H1 (cell line): Measurements from ENCODE around the gene MDFI. TPM values are rescaled to one million over a fixed set of nuclear protein-coding genes. Genes with fewer than 3 reads are reported as not detected.

Experiments used
- CTCF ChIA-PET: fragments of 300-600 bp; sonication (Branson Sonifier 250); formaldehyde crosslinking; loops from one replicate; lab custom pipeline; 2021; ENCODE audit not compliant: partially characterized antibody; lab: Charles Lee
- POLR2A ChIA-PET: fragments of 300-600 bp; sonication (Branson Sonifier 250); formaldehyde crosslinking; loops from one replicate; lab custom pipeline; 2021; ENCODE audit warnings: inconsistent platforms; ENCODE audit not compliant: partially characterized antibody; lab: Charles Lee
- DNase-seq, 2 experiments: peaks; one replicate each; pipeline versions ENCODE4 v3.0.0 to v3.0.0-alpha.2; 2010 to 2022; ENCODE audit warnings: low spot score in 2 of 2, low read depth in 1 of 2, mixed read lengths in 1 of 2
- FAIRE-seq: peaks from 2 replicates; lab custom pipeline; 2011; peaks lifted over from hg19 to GRCh38; lab: Jason Lieb, UNC
- H2AFZ ChIP-seq: 2 replicates; pipeline ENCODE4 v1.8.1; 2012; ENCODE audit warnings: low read length, inconsistent platforms
- H2AK5ac ChIP-seq: 2 replicates; pipeline ENCODE4 v1.6.1; 2013; ENCODE audit warnings: low read depth, low read length
- H2BK120ac ChIP-seq: replicated peaks from 2 replicates; pipeline ENCODE3; 2013; ENCODE audit warnings: low read depth, low read length, inconsistent platforms
- H2BK12ac ChIP-seq: 2 replicates; pipeline ENCODE4 v1.6.1; 2013; ENCODE audit warnings: low read depth, low read length
- H2BK15ac ChIP-seq: 2 replicates; pipeline ENCODE4 v1.6.1; 2013; ENCODE audit warnings: low read length
- H2BK20ac ChIP-seq: 2 replicates; pipeline ENCODE4 v1.6.1; 2013; ENCODE audit warnings: low read length
- H2BK5ac ChIP-seq: 2 replicates; pipeline ENCODE4 v1.6.1; 2013; ENCODE audit warnings: low read depth, low read length
- H3K14ac ChIP-seq: 2 replicates; pipeline ENCODE4 v1.6.1; 2013; ENCODE audit warnings: inconsistent platforms; ENCODE audit not compliant: insufficient read length
- H3K18ac ChIP-seq: 2 replicates; pipeline ENCODE4 v1.6.1; 2013; ENCODE audit warnings: low read length; ENCODE audit errors: extremely low read depth
- H3K23ac ChIP-seq: 2 replicates; pipeline ENCODE4 v1.6.1; 2013; ENCODE audit warnings: inconsistent platforms; ENCODE audit not compliant: insufficient read length
- H3K23me2 ChIP-seq: 2 replicates; pipeline ENCODE4 v1.6.1; 2013; ENCODE audit warnings: low read depth, low read length
- H3K27ac ChIP-seq: 2 replicates; pipeline ENCODE4 v1.6.1; 2011; ENCODE audit warnings: low read depth, low read length, inconsistent platforms
- H3K27me3 ChIP-seq, 4 experiments: replicated peaks in 1 of 4; 1 replicate in 1 of 4; 2 replicates in 3 of 4; pipeline versions ENCODE4 v1.6.1 to v1.8.1; 2011 to 2013; ENCODE audit warnings: low read length in 3 of 4, mild to moderate bottlenecking in 3 of 4, inconsistent platforms in 2 of 4, mixed read lengths in 2 of 4, moderate library complexity in 1 of 4; ENCODE audit not compliant: control insufficient read depth in 3 of 4, insufficient read depth in 3 of 4; ENCODE audit errors: extremely low read depth in 1 of 4
- H3K36me3 ChIP-seq, 4 experiments: 2 replicates each; pipeline versions ENCODE4 v1.6.1 to v1.8.1; 2011 to 2013; ENCODE audit warnings: mild to moderate bottlenecking in 4 of 4, low read length in 3 of 4, moderate library complexity in 2 of 4, control low read depth in 1 of 4, inconsistent platforms in 1 of 4; ENCODE audit not compliant: insufficient read depth in 4 of 4, control insufficient read depth in 2 of 4
- H3K4ac ChIP-seq: replicated peaks from 2 replicates; pipeline ENCODE3; 2013; ENCODE audit warnings: low read length, low read depth, mixed read lengths, inconsistent platforms; ENCODE audit not compliant: insufficient read length
- H3K4me1 ChIP-seq, 4 experiments: replicated peaks in 1 of 4; 1 replicate in 1 of 4; 2 replicates in 3 of 4; pipeline versions ENCODE4 v1.6.1 to v1.8.1; 2011 to 2013; ENCODE audit warnings: low read length in 3 of 4, inconsistent platforms in 2 of 4, mixed read lengths in 1 of 4; ENCODE audit not compliant: insufficient read depth in 4 of 4, control insufficient read depth in 3 of 4
- H3K4me2 ChIP-seq, 2 experiments: 2 replicates each; pipeline versions ENCODE4 v1.6.1 to v1.8.1; 2011 to 2013; ENCODE audit warnings: low read depth in 2 of 2, low read length in 2 of 2, control low read depth in 1 of 2, inconsistent platforms in 1 of 2, mild to moderate bottlenecking in 1 of 2; ENCODE audit not compliant: insufficient read depth in 1 of 2
- H3K4me3 ChIP-seq, 4 experiments: fragments of 200-600, 300-600 bp in 1 of 4; sonication (generic), shearing (Covaris generic), sonication (Bioruptor Twin) in 1 of 4; 2 replicates each; pipeline versions ENCODE4 v1.5.1 to v1.8.1; 2011 to 2016; ENCODE audit warnings: low read length in 4 of 4, low read depth in 3 of 4, control low read depth in 2 of 4, inconsistent platforms in 2 of 4, mild to moderate bottlenecking in 2 of 4, mixed read lengths in 1 of 4, moderate library complexity in 1 of 4; ENCODE audit not compliant: insufficient read depth in 2 of 4; ENCODE audit errors: extremely low read depth in 1 of 4
- H3K56ac ChIP-seq: replicated peaks from 2 replicates; pipeline ENCODE3; 2013; ENCODE audit warnings: low read depth, mild to moderate bottlenecking, mixed read lengths, low read length, inconsistent platforms; ENCODE audit not compliant: insufficient read length
- H3K79me1 ChIP-seq: 2 replicates; pipeline ENCODE4 v1.6.1; 2013; ENCODE audit warnings: low read depth, low read length, control low read depth
- H3K79me2 ChIP-seq, 2 experiments: 2 replicates each; pipeline versions ENCODE4 v1.6.1 to v1.8.1; 2012 to 2013; ENCODE audit warnings: low read length in 2 of 2, mild to moderate bottlenecking in 2 of 2, inconsistent platforms in 1 of 2; ENCODE audit not compliant: insufficient read depth in 2 of 2, control insufficient read depth in 1 of 2
- H3K9ac ChIP-seq, 4 experiments: replicated peaks in 1 of 4; 1 replicate in 1 of 4; 2 replicates in 3 of 4; pipeline versions ENCODE4 v1.6.1 to v1.8.1; 2011 to 2013; ENCODE audit warnings: low read depth in 3 of 4, low read length in 3 of 4, control low read depth in 2 of 4, mild to moderate bottlenecking in 2 of 4, moderate library complexity in 2 of 4, inconsistent platforms in 1 of 4; ENCODE audit errors: extremely low read depth in 1 of 4
- H3K9me3 ChIP-seq, 2 experiments: 2 replicates each; pipeline versions ENCODE4 v1.6.1 to v1.8.1; 2012 to 2013; ENCODE audit warnings: mild to moderate bottlenecking in 2 of 2, moderate library complexity in 2 of 2, control low read depth in 1 of 2, inconsistent platforms in 1 of 2, low read depth in 1 of 2, low read length in 1 of 2, mixed read lengths in 1 of 2; ENCODE audit not compliant: insufficient read depth in 2 of 2
- H4K20me1 ChIP-seq, 2 experiments: replicated peaks in 1 of 2; 2 replicates each; pipeline versions ENCODE3 to v1.8.1; 2011 to 2013; ENCODE audit warnings: inconsistent platforms in 2 of 2, low read length in 2 of 2, mild to moderate bottlenecking in 1 of 2; ENCODE audit not compliant: insufficient read depth in 2 of 2, control insufficient read depth in 1 of 2
- H4K5ac ChIP-seq: 2 replicates; pipeline ENCODE4 v1.6.1; 2013; ENCODE audit warnings: low read length, low read depth, mixed read lengths, inconsistent platforms; ENCODE audit not compliant: insufficient read length
- H4K8ac ChIP-seq: 2 replicates; pipeline ENCODE4 v1.8.0; 2013; ENCODE audit warnings: mild to moderate bottlenecking, moderate library complexity, low read length, inconsistent platforms; ENCODE audit not compliant: insufficient read depth; ENCODE audit errors: extremely low read depth
- H4K91ac ChIP-seq: replicated peaks from 2 replicates; pipeline ENCODE3; 2013; ENCODE audit warnings: low read length, mixed read lengths, inconsistent platforms; ENCODE audit not compliant: insufficient read length
- ASH2L ChIP-seq: fragments of 200-600, 300-600 bp; sonication (generic); IDR thresholded peaks from one replicate; pipeline ENCODE4 v1.7.1; 2017; ENCODE audit warnings: low read length
- BACH1 ChIP-seq: IDR thresholded peaks from 2 replicates; pipeline ENCODE4 v1.6.1; 2012; ENCODE audit warnings: low read length, improper control_type of control experiment
- CBX5 ChIP-seq: fragments of 300-800, 300-1000 bp; sonication (generic); IDR thresholded peaks from 2 replicates; pipeline ENCODE4 v1.7.1; 2016; ENCODE audit warnings: antibody characterized with exemption, low read length, low read depth
- CTBP2 ChIP-seq: IDR thresholded peaks from 2 replicates; pipeline ENCODE4 v1.7.0; 2011; ENCODE audit warnings: borderline replicate concordance, mild to moderate bottlenecking, moderate library complexity, mixed read lengths, low read length; ENCODE audit not compliant: insufficient read depth, insufficient read length
- EP300 ChIP-seq, 2 experiments: IDR thresholded peaks; 1 replicate in 1 of 2; 2 replicates in 1 of 2; pipeline ENCODE4 v1.6.1; 2011 to 2012; ENCODE audit warnings: low read depth in 2 of 2, low read length in 2 of 2, mild to moderate bottlenecking in 2 of 2, borderline replicate concordance in 1 of 2, inconsistent platforms in 1 of 2, moderate library complexity in 1 of 2
- RAD21 ChIP-seq, 2 experiments: IDR thresholded peaks in 1 of 2; conservative IDR thresholded peaks in 1 of 2; 2 replicates each; pipeline ENCODE4 v1.6.1; 2011; ENCODE audit warnings: low read depth in 2 of 2, low read length in 2 of 2, improper control_type of control experiment in 1 of 2, inconsistent platforms in 1 of 2, mild to moderate bottlenecking in 1 of 2, moderate library complexity in 1 of 2
- SAP30 ChIP-seq: fragments of 300-600 bp; sonication (generic); IDR thresholded peaks from 2 replicates; pipeline ENCODE4 v1.7.1; 2012; ENCODE audit warnings: low read length, moderate library complexity, mild to moderate bottlenecking, inconsistent platforms; ENCODE audit not compliant: insufficient read depth, insufficient replicate concordance
- TAF7 ChIP-seq: optimal IDR thresholded peaks from 2 replicates; pipeline ENCODE3; 2011; ENCODE audit warnings: low read depth, mild to moderate bottlenecking, inconsistent platforms, low read length, moderate library complexity, borderline replicate concordance
- ZNF274 ChIP-seq: IDR thresholded peaks from 2 replicates; pipeline ENCODE4 v1.7.0; 2012; ENCODE audit warnings: low read length, borderline replicate concordance; ENCODE audit errors: extremely low read depth
- WGBS, 2 experiments: shearing (Covaris generic) in 1 of 2; methylation state at CpG; one replicate each; pipeline versions ENCODE4 v1.1.6 to v1.1.7; 2013 to 2015; ENCODE audit warnings: low lambda C conversion rate in 2 of 2, mixed read lengths in 2 of 2, inconsistent platforms in 1 of 2, low coverage in 1 of 2, missing lambda C conversion rate in 1 of 2; ENCODE audit not compliant: insufficient replicate concordance in 2 of 2, insufficient coverage in 1 of 2, insufficient read length in 1 of 2; ENCODE audit errors: extremely low coverage in 1 of 2, missing lambda C conversion rate in 1 of 2; 5-methylcytosine and 5-hydroxymethylcytosine counted together
- polyA plus RNA-seq, 7 experiments: library from polyadenylated mRNA; depleted of rRNA in 3 of 7; stranded (reverse) in 5 of 7; unstranded in 2 of 7; fragments of >200 nt in 5 of 7; fragments of 200-250 nt in 2 of 7; gene quantifications; 1 replicate in 5 of 7; 2 replicates in 1 of 7; 4 replicates in 1 of 7; pipeline versions ENCODE4 v1.2.1 to v1.2.3, GENCODE V29; 2011 to 2013; ENCODE audit warnings: missing spikeins in 2 of 7, mixed read lengths in 2 of 7
- total RNA-seq: library from RNA; stranded (reverse); fragmentation: NEBNext Ultra II Directional; extraction: Animal tissue kit (Norgen Biotek cat#: 25700); gene quantifications from 2 replicates; pipeline ENCODE4 v1.2.1, GENCODE V29; 2021
- TF ChIP-seq, protein P1 (sequence below): IDR thresholded peaks from 2 replicates; pipeline ENCODE4 v1.6.1; 2011; ENCODE audit warnings: low read length, improper control_type of control experiment

Gene MDFI
- total and polyA plus RNA-seq, 2 of the 8 experiments (the other 6 are each of a cell fraction or from before 2014, with no cell fraction given): 41.0 to 65.6 TPM

DNA sequence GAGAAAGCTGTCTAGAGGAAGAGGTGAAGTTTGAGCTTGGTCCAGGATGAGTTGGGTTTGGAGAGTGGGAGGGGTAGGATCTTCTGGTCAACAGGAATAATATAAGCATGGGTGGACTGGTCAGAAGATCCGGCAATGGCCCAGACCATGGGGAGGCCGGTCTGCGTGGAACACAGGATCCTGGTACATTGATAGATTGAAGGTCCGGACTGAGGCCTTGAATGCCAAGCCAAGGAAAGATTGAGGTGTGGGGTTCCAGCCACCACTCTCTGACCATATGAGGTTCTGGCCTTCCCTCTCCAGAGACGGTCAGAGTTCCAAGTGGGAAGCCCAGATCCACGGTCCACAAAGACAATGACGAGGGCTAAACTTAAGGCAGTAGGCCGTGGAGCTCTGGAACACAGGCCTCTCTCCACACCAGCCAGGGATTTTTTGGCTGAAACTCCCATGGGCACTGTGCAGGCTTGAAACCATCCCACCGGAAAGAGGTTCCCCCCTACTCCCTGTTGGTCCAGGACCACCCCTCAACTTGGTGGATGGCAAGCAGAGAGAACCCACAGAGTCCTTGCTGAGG, 3.2 kb downstream of the MDFI start:
- H3K4me3 ChIP-seq: no peak overlapping the region
- H3K18ac ChIP-seq: no peak overlapping the region
- no peak overlapping the region for H3K4ac ChIP-seq
- peaks cover 8 to 50% (median 31%) of the 10 kb centered on the region in 4 experiments; a peak in 6 of 7 replicates for H3K27me3 ChIP-seq
- DNase-seq (no peak), FAIRE-seq (no peak)
- WGBS, 2 experiments: 80% methylated on average over 9 of the region's 9 CpGs; no CpG with 5 or more reads in 1 of the 2 experiments
- no peaks in the 10 kb centered on the region for H3K36me3 ChIP-seq
- no peak overlapping the region for H2AK5ac ChIP-seq
- no peak overlapping the region for H3K14ac ChIP-seq
- H3K9ac ChIP-seq: no peak overlapping the region
- no peak overlapping the region for H2AFZ ChIP-seq
- no peak overlapping the region for H2BK12ac ChIP-seq
- H2BK20ac ChIP-seq: peak overlapping the region; percentile 32; the same call in 1 of the 2 replicates
- no peaks in the 10 kb centered on the region for H3K9me3 ChIP-seq
- peaks cover 0 to 5% of the 10 kb centered on the region in 2 experiments; a peak in 1 of 4 replicates for H3K79me2 ChIP-seq
- no peak overlapping the region for H3K27ac ChIP-seq
- no peak overlapping the region for H4K91ac ChIP-seq
- ChIA-PET POLR2A (interaction anchor here (1.2 to 1.3 kb wide), 3 partner anchors 31 to 49 kb away, joined by 3 to 4 read pairs (median 3); no protein-coding TSS in a partner anchor), CTCF (interaction anchor here (0.8 to 5.1 kb wide), 4 partner anchors 10 to 42 kb away, joined by 3 to 22 read pairs (median 5); no protein-coding TSS in a partner anchor)
- no peak overlapping the region for H3K4me2 ChIP-seq
- peaks cover 2% of the 10 kb centered on the region; the same call in 1 of the 2 replicates for H3K79me1 ChIP-seq
- H4K20me1 ChIP-seq: peaks cover 5 to 14% of the 10 kb centered on the region in 2 experiments
- no peak overlapping the region for H2BK120ac ChIP-seq
- no peak overlapping the region for H4K5ac ChIP-seq
- H4K8ac ChIP-seq: no peak overlapping the region
- no peak overlapping the region for H3K23ac ChIP-seq
- no peak overlapping the region for H3K56ac ChIP-seq
- H2BK15ac ChIP-seq: no peak overlapping the region
- H3K4me1 ChIP-seq: peaks cover 8 to 54% (median 39%) of the 10 kb centered on the region in 4 experiments
- no peak overlapping the region for H2BK5ac ChIP-seq
- peaks cover 22% of the 10 kb centered on the region for H3K23me2 ChIP-seq
- TF ChIP-seq, protein P1, sequence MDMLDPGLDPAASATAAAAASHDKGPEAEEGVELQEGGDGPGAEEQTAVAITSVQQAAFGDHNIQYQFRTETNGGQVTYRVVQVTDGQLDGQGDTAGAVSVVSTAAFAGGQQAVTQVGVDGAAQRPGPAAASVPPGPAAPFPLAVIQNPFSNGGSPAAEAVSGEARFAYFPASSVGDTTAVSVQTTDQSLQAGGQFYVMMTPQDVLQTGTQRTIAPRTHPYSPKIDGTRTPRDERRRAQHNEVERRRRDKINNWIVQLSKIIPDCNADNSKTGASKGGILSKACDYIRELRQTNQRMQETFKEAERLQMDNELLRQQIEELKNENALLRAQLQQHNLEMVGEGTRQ: no peak
- TF ChIP-seq BACH1 (no peak), TAF7 (no peak), RAD21 (IDR thresholded peaks at IDR 0.05 in 1 of 2, conservative IDR thresholded peaks at IDR 0.05 in 1 of 2; ENCODE audit: low read depth in 2 of 2, low read length in 2 of 2) (no peak), CTBP2 (no peak), EP300 (IDR thresholded peaks at IDR 0.05; ENCODE audit: borderline replicate concordance in 1 of 2, low read depth in 2 of 2, low read length in 2 of 2) (no peak), SAP30 (no peak), CBX5 (no peak), ZNF274 (no peak), ASH2L (no peak)
